Measurements from ENCODE around the gene STIM1.

STIM1 gene

DNA sequence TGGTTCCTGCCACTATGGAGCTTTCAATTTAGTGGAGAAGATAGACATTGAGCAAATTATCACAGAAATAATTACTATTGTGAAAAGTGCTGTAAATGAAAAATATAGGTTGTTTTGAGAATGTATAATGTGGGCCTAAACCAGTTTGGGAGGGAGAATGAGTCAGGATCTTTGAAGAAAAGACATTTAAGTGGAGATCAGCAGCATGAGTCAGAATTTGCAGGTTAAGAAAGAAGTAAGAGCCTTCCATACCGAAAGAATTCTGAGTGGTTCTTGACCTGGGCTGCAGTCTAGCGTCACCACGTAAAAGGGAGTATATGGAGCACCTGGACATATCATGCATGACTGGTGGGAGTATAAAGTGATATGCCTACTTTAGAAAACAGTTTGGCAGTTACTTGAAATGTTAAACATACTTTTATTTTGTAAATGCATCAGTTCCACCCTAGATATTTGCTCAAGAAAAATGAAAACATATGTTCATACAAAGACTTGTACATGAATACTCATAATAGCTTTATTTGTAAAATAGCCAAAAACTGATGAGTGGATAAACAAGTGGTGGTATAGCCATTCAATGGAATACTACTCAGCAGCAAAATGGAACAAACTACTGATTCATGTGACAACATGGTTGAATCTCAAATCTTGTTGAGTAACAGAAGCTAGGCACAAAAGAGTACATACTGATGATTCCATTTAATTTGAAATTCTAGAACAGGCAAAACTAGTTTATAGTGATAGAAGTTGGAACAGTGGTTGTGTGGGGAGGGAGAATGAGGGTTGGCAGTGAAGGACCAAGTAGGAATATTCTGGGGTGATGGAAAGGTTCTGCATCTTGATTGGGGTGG, 99.2 kb downstream of the STIM1 start:
- DNase-seq (ENCODE audit: low read depth in 1 of 2, low spot score in 1 of 2), result no peak
- H3K27ac ChIP-seq (replicated peaks), result no peak overlapping the region
- TF ChIP-seq, protein P1, sequence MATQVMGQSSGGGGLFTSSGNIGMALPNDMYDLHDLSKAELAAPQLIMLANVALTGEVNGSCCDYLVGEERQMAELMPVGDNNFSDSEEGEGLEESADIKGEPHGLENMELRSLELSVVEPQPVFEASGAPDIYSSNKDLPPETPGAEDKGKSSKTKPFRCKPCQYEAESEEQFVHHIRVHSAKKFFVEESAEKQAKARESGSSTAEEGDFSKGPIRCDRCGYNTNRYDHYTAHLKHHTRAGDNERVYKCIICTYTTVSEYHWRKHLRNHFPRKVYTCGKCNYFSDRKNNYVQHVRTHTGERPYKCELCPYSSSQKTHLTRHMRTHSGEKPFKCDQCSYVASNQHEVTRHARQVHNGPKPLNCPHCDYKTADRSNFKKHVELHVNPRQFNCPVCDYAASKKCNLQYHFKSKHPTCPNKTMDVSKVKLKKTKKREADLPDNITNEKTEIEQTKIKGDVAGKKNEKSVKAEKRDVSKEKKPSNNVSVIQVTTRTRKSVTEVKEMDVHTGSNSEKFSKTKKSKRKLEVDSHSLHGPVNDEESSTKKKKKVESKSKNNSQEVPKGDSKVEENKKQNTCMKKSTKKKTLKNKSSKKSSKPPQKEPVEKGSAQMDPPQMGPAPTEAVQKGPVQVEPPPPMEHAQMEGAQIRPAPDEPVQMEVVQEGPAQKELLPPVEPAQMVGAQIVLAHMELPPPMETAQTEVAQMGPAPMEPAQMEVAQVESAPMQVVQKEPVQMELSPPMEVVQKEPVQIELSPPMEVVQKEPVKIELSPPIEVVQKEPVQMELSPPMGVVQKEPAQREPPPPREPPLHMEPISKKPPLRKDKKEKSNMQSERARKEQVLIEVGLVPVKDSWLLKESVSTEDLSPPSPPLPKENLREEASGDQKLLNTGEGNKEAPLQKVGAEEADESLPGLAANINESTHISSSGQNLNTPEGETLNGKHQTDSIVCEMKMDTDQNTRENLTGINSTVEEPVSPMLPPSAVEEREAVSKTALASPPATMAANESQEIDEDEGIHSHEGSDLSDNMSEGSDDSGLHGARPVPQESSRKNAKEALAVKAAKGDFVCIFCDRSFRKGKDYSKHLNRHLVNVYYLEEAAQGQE (IDR thresholded peaks at IDR 0.05; ENCODE audit: insufficient replicate concordance, low read depth), result no peak
- TF ChIP-seq SPI1 (IDR thresholded peaks at IDR 0.05; ENCODE audit: borderline replicate concordance, low read depth) (no peak), POLR2AphosphoS5 (IDR thresholded peaks at IDR 0.05; ENCODE audit: low read depth) (no peak), GABPA (IDR thresholded peaks at IDR 0.05; ENCODE audit: low read depth) (no peak)
- TF ChIP-seq, protein P2, sequence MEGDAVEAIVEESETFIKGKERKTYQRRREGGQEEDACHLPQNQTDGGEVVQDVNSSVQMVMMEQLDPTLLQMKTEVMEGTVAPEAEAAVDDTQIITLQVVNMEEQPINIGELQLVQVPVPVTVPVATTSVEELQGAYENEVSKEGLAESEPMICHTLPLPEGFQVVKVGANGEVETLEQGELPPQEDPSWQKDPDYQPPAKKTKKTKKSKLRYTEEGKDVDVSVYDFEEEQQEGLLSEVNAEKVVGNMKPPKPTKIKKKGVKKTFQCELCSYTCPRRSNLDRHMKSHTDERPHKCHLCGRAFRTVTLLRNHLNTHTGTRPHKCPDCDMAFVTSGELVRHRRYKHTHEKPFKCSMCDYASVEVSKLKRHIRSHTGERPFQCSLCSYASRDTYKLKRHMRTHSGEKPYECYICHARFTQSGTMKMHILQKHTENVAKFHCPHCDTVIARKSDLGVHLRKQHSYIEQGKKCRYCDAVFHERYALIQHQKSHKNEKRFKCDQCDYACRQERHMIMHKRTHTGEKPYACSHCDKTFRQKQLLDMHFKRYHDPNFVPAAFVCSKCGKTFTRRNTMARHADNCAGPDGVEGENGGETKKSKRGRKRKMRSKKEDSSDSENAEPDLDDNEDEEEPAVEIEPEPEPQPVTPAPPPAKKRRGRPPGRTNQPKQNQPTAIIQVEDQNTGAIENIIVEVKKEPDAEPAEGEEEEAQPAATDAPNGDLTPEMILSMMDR (IDR thresholded peaks at IDR 0.05; ENCODE audit: insufficient read depth, low read length), result no peak
- H3K4me3 ChIP-seq (replicated peaks; ENCODE audit: insufficient read depth, low read length), result no peak overlapping the region
- H3K27me3 ChIP-seq (ENCODE audit: insufficient read depth, poor library complexity, severe bottlenecking), result no peaks in the 10 kb centered on the region

DNA sequence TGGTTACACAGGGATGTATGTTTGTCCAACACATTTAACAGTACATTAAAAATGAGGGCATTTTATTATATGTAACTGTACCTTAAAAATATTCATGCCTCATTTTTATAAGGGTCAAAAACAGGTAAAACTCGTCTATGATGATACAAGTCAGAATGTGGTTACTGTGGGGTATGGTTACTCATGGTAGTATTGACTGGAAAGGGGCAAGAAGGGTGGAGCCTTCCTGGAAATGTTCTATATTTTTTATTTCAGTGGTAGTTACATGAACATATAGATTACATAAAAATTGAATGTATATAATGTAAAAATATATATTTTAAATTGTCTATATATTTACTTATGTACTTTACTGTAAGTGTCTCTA, 99.8 kb downstream of the STIM1 start:
- Histone ChIP-seq H3K4me3 (replicated peaks; ENCODE audit: insufficient read depth, low read length) (no peak overlapping the region), H3K27ac (replicated peaks) (no peak overlapping the region), H3K27me3 (ENCODE audit: insufficient read depth, poor library complexity, severe bottlenecking) (no peaks in the 10 kb centered on the region)
- no peak for DNase-seq (ENCODE audit: low read depth in 1 of 2, low spot score in 1 of 2)
- no peak for TF ChIP-seq POLR2AphosphoS5 (IDR thresholded peaks at IDR 0.05; ENCODE audit: low read depth)
- TF ChIP-seq SPI1 (IDR thresholded peaks at IDR 0.05; ENCODE audit: borderline replicate concordance, low read depth), result no peak
- TF ChIP-seq GABPA (IDR thresholded peaks at IDR 0.05; ENCODE audit: low read depth), result no peak
- TF ChIP-seq, protein P2 (IDR thresholded peaks at IDR 0.05; ENCODE audit: insufficient read depth, low read length), result no peak
- TF ChIP-seq, protein P1 (IDR thresholded peaks at IDR 0.05; ENCODE audit: insufficient replicate concordance, low read depth), result no peak

DNA sequence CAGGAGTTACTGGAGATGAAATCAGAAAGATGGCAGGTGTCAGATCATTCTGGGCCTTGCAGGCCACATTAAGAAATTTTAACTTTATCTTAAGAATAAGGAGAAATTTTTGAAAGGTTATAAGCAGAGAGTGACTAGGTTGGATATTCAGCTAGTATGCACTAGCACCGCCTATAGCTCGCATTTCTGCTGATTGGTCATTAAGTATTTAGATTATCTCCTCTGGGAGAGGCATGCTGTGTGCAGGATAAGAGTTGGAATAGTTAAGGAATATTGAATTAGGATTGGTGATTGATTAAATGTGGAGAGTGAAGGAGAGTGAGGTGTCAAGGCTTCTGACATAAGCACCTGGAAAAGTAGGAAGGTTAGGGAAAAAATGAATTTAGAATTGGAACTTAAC, 100.6 kb downstream of the STIM1 start:
- Histone ChIP-seq H3K27me3 (ENCODE audit: insufficient read depth, poor library complexity, severe bottlenecking) (no peaks in the 10 kb centered on the region), H3K4me3 (replicated peaks; ENCODE audit: insufficient read depth, low read length) (no peak overlapping the region), H3K27ac (replicated peaks) (no peak overlapping the region)
- TF ChIP-seq GABPA (IDR thresholded peaks at IDR 0.05; ENCODE audit: low read depth), result no peak
- TF ChIP-seq, protein P1 (IDR thresholded peaks at IDR 0.05; ENCODE audit: insufficient replicate concordance, low read depth), result no peak
- no peak for TF ChIP-seq SPI1 (IDR thresholded peaks at IDR 0.05; ENCODE audit: borderline replicate concordance, low read depth)
- TF ChIP-seq, protein P2 (IDR thresholded peaks at IDR 0.05; ENCODE audit: insufficient read depth, low read length), result no peak
- no peak for TF ChIP-seq POLR2AphosphoS5 (IDR thresholded peaks at IDR 0.05; ENCODE audit: low read depth)
- no peak for DNase-seq (ENCODE audit: low read depth in 1 of 2, low spot score in 1 of 2)

All from HL-60 (cell line).